Adrenal gland (tissue), 12 donors: Measurements from ENCODE around the gene NCKAP5. TPM values are rescaled to one million over a fixed set of nuclear protein-coding genes. Genes with fewer than 3 reads are reported as not detected.

Source experiments
- DNase-seq, 7 donors: peaks; one replicate each; pipeline ENCODE4 v3.0.0-alpha.2; 2019 to 2020
- H3K27ac ChIP-seq, 5 donors: fragments of 200-600 bp; sonication (generic) in 4 of 5; 1 replicate in 3 of 5; 2 replicates in 2 of 5; pipeline versions ENCODE4 v1.5.1 to v1.8.0; 2016 to 2020; ENCODE audit warnings: mild to moderate bottlenecking in 1 of 5
- H3K27me3 ChIP-seq: fragments of 200-600 bp; 2 replicates; pipeline ENCODE4 v1.8.0; 2021
- H3K36me3 ChIP-seq, 2 donors: fragments of 200-600 bp; replicated peaks in 1 of 2; 1 replicate in 1 of 2; 2 replicates in 1 of 2; pipeline versions ENCODE4 v1.5.1 to v1.8.0; 2018 to 2022
- H3K4me1 ChIP-seq, 2 donors: fragments of 200-600 bp; replicated peaks in 1 of 2; 1 replicate in 1 of 2; 2 replicates in 1 of 2; pipeline versions ENCODE4 v1.5.1 to v1.8.0; 2018 to 2021
- H3K4me3 ChIP-seq, 4 donors: fragments of 200-600 bp; sonication (generic) in 3 of 4; one replicate each; pipeline ENCODE4 v1.5.1; 2016 to 2018
- H3K9me3 ChIP-seq, 3 donors: fragments of 200-600 bp; sonication (generic) in 1 of 3; replicated peaks in 1 of 3; 1 replicate in 2 of 3; 2 replicates in 1 of 3; pipeline versions ENCODE4 v1.5.1 to v1.8.0; 2016 to 2021
- CTCF ChIP-seq, 6 experiments: fragments of 450-650 bp in 4 of 6; fragments of 200-600 bp in 2 of 6; sonication (generic) in 1 of 6; IDR thresholded peaks; 1 replicate in 5 of 6; 2 replicates in 1 of 6; pipeline versions ENCODE4 v1.5.1 to v1.8.0; 2016 to 2021; ENCODE audit warnings: antibody characterized with exemption in 6 of 6, mild to moderate bottlenecking in 2 of 6, moderate library complexity in 1 of 6
- POLR2A ChIP-seq, 2 donors: fragments of 450-650 bp; IDR thresholded peaks; one replicate each; pipeline ENCODE4 v1.6.1; 2017; ENCODE audit warnings: antibody characterized with exemption in 2 of 2, mild to moderate bottlenecking in 2 of 2, moderate library complexity in 1 of 2
- WGBS, 4 donors: extraction: QIAGEN DNeasy Blood & Tissue Kit in 2 of 4; methylation state at CpG; one replicate each; pipeline versions ENCODE4 v1.1.5 to v1.1.7; 2013 to 2017; 5-methylcytosine and 5-hydroxymethylcytosine counted together
- intact Hi-C, 2 donors: fragments of 100-400 bp; cut with DNase I; formaldehyde crosslinking; loops; one replicate each; pipeline versions ENCODE4 v1.14.1 to v1.15.0; 2022 to 2023
- polyA plus RNA-seq, 3 donors: library from polyadenylated mRNA; stranded (reverse); fragments of 200-250 nt in 2 of 3; fragments of 350-450 nt in 1 of 3; fragmentation: Illumina TruSeq in 1 of 3; extraction: RNeasy Lipid Tissue Mini Kit (QIAGEN cat#74804) in 1 of 3; gene quantifications; one replicate each; pipeline ENCODE4 v1.2.3, GENCODE V29; 2013 to 2014
- total RNA-seq, 9 donors: library from RNA; depleted of rRNA in 4 of 9; stranded (reverse); fragments of >200 nt in 4 of 9; fragments of 120-200 nt in 1 of 9; fragmentation: NEBNext Ultra II Directional in 1 of 9; extraction: Animal tissue kit (Norgen Biotek cat#: 25700) in 1 of 9; gene quantifications; one replicate each; pipeline versions ENCODE4 v1.1.0 to v1.2.4, GENCODE V29; 2013 to 2023
- donor health status: healthy with polysubstance abuse.
- donor health status: Bipolar disorder and iron deficiency.
- donor health status: DM: yes; HTN: yes; CAD: no.
- donor health status: DM: no; HTN: no; CAD: no.
- donor health status: DM: no; HTN: no; CAD: no.
- donor health status: DM: yes; HTN: yes; CAD: no.

Gene NCKAP5
- total and polyA plus RNA-seq, 12 donors: 0.06 to 3.1 (median 1.1) TPM

- Histone ChIP-seq H3K9me3 (no peaks in the 10 kb centered on the region), H3K27me3 (no peaks in the 10 kb centered on the region), H3K4me3 (no peak overlapping the region), H3K27ac (no peak overlapping the region), H3K36me3 (no peaks in the 10 kb centered on the region), H3K4me1 (no peaks in the 10 kb centered on the region)
- TF ChIP-seq POLR2A (IDR thresholded peaks at IDR 0.05) (no peak), CTCF (IDR thresholded peaks at IDR 0.05) (no peak)
- intact Hi-C loops: no loop called here
- no peak for DNase-seq
- 72 to 88% (median 86%) methylated on average over 1 of the region's 1 CpG for WGBS, 4 donors
These were observed 806.8 kb downstream of the NCKAP5 start for GRCh38 chr2:132761437-132761836.

- H3K27ac ChIP-seq: no peak overlapping the region
- H3K27me3 ChIP-seq: no peaks in the 10 kb centered on the region
- no peak for TF ChIP-seq CTCF (IDR thresholded peaks at IDR 0.05)
- no peak for TF ChIP-seq POLR2A (IDR thresholded peaks at IDR 0.05)
- H3K9me3 ChIP-seq: no peaks in the 10 kb centered on the region
- H3K36me3 ChIP-seq: no peaks in the 10 kb centered on the region
- intact Hi-C loops: no loop called here
- H3K4me3 ChIP-seq: no peak overlapping the region
- 44 to 62% (median 59%) methylated on average over 3 to 4 of the region's 4 CpGs for WGBS, 4 donors
- no peak for DNase-seq
- H3K4me1 ChIP-seq: no peaks in the 10 kb centered on the region
These were observed 807.3 kb downstream of the NCKAP5 start for GRCh38 chr2:132760971-132761370.

GRCh38 chr2:132760405-132760804 lies 807.9 kb downstream of the NCKAP5 start:
- Histone ChIP-seq H3K27ac (no peak overlapping the region), H3K4me1 (no peaks in the 10 kb centered on the region), H3K36me3 (no peaks in the 10 kb centered on the region), H3K27me3 (no peaks in the 10 kb centered on the region), H3K4me3 (no peak overlapping the region), H3K9me3 (no peaks in the 10 kb centered on the region)
- no peak for DNase-seq
- intact Hi-C loops: no loop called here
- TF ChIP-seq CTCF (IDR thresholded peaks at IDR 0.05) (no peak), POLR2A (IDR thresholded peaks at IDR 0.05) (no peak)

- no peak overlapping the region for H3K27ac ChIP-seq
These were observed 809.3 kb downstream of the NCKAP5 start for GRCh38 chr2:132758995-132759394.

More at GRCh38 chr2:132758995-132759394, 809.3 kb downstream of the NCKAP5 start:
- H3K36me3 ChIP-seq: no peaks in the 10 kb centered on the region
- DNase-seq: no peak
- no peaks in the 10 kb centered on the region for H3K9me3 ChIP-seq
- TF ChIP-seq POLR2A (IDR thresholded peaks at IDR 0.05): no peak
- no peak for TF ChIP-seq CTCF (IDR thresholded peaks at IDR 0.05)
- intact Hi-C loops: no loop called here
- H3K27me3 ChIP-seq: no peaks in the 10 kb centered on the region
- no peak overlapping the region for H3K4me3 ChIP-seq
- H3K4me1 ChIP-seq: no peaks in the 10 kb centered on the region
